H1 (cell line): ENCODE results near the gene CHAD. TPM values are rescaled to one million over a fixed set of nuclear protein-coding genes. Genes with fewer than 3 reads are reported as not detected.

Experiments
- CTCF ChIA-PET: fragments of 300-600 bp; sonication (Branson Sonifier 250); formaldehyde crosslinking; loops from one replicate; lab custom pipeline; 2021; ENCODE audit not compliant: partially characterized antibody; lab: Charles Lee
- POLR2A ChIA-PET: fragments of 300-600 bp; sonication (Branson Sonifier 250); formaldehyde crosslinking; loops from one replicate; lab custom pipeline; 2021; ENCODE audit warnings: inconsistent platforms; ENCODE audit not compliant: partially characterized antibody; lab: Charles Lee
- DNase-seq, 2 experiments: peaks; one replicate each; pipeline versions ENCODE4 v3.0.0 to v3.0.0-alpha.2; 2010 to 2022; ENCODE audit warnings: low spot score in 2 of 2, low read depth in 1 of 2, mixed read lengths in 1 of 2
- FAIRE-seq: peaks from 2 replicates; lab custom pipeline; 2011; peaks lifted over from hg19 to GRCh38; lab: Jason Lieb, UNC
- H2AFZ ChIP-seq: 2 replicates; pipeline ENCODE4 v1.8.1; 2012; ENCODE audit warnings: low read length, inconsistent platforms
- H2AK5ac ChIP-seq: 2 replicates; pipeline ENCODE4 v1.6.1; 2013; ENCODE audit warnings: low read depth, low read length
- H2BK120ac ChIP-seq: replicated peaks from 2 replicates; pipeline ENCODE3; 2013; ENCODE audit warnings: low read depth, low read length, inconsistent platforms
- H2BK12ac ChIP-seq: 2 replicates; pipeline ENCODE4 v1.6.1; 2013; ENCODE audit warnings: low read depth, low read length
- H2BK15ac ChIP-seq: 2 replicates; pipeline ENCODE4 v1.6.1; 2013; ENCODE audit warnings: low read length
- H2BK20ac ChIP-seq: 2 replicates; pipeline ENCODE4 v1.6.1; 2013; ENCODE audit warnings: low read length
- H2BK5ac ChIP-seq: 2 replicates; pipeline ENCODE4 v1.6.1; 2013; ENCODE audit warnings: low read depth, low read length
- H3K14ac ChIP-seq: 2 replicates; pipeline ENCODE4 v1.6.1; 2013; ENCODE audit warnings: inconsistent platforms; ENCODE audit not compliant: insufficient read length
- H3K18ac ChIP-seq: 2 replicates; pipeline ENCODE4 v1.6.1; 2013; ENCODE audit warnings: low read length; ENCODE audit errors: extremely low read depth
- H3K23ac ChIP-seq: 2 replicates; pipeline ENCODE4 v1.6.1; 2013; ENCODE audit warnings: inconsistent platforms; ENCODE audit not compliant: insufficient read length
- H3K23me2 ChIP-seq: 2 replicates; pipeline ENCODE4 v1.6.1; 2013; ENCODE audit warnings: low read depth, low read length
- H3K27ac ChIP-seq: 2 replicates; pipeline ENCODE4 v1.6.1; 2011; ENCODE audit warnings: low read depth, low read length, inconsistent platforms
- H3K27me3 ChIP-seq, 4 experiments: replicated peaks in 1 of 4; 1 replicate in 1 of 4; 2 replicates in 3 of 4; pipeline versions ENCODE4 v1.6.1 to v1.8.1; 2011 to 2013; ENCODE audit warnings: low read length in 3 of 4, mild to moderate bottlenecking in 3 of 4, inconsistent platforms in 2 of 4, mixed read lengths in 2 of 4, moderate library complexity in 1 of 4; ENCODE audit not compliant: control insufficient read depth in 3 of 4, insufficient read depth in 3 of 4; ENCODE audit errors: extremely low read depth in 1 of 4
- H3K36me3 ChIP-seq, 4 experiments: 2 replicates each; pipeline versions ENCODE4 v1.6.1 to v1.8.1; 2011 to 2013; ENCODE audit warnings: mild to moderate bottlenecking in 4 of 4, low read length in 3 of 4, moderate library complexity in 2 of 4, control low read depth in 1 of 4, inconsistent platforms in 1 of 4; ENCODE audit not compliant: insufficient read depth in 4 of 4, control insufficient read depth in 2 of 4
- H3K4ac ChIP-seq: replicated peaks from 2 replicates; pipeline ENCODE3; 2013; ENCODE audit warnings: low read length, low read depth, mixed read lengths, inconsistent platforms; ENCODE audit not compliant: insufficient read length
- H3K4me1 ChIP-seq, 4 experiments: replicated peaks in 1 of 4; 1 replicate in 1 of 4; 2 replicates in 3 of 4; pipeline versions ENCODE4 v1.6.1 to v1.8.1; 2011 to 2013; ENCODE audit warnings: low read length in 3 of 4, inconsistent platforms in 2 of 4, mixed read lengths in 1 of 4; ENCODE audit not compliant: insufficient read depth in 4 of 4, control insufficient read depth in 3 of 4
- H3K4me2 ChIP-seq, 2 experiments: 2 replicates each; pipeline versions ENCODE4 v1.6.1 to v1.8.1; 2011 to 2013; ENCODE audit warnings: low read depth in 2 of 2, low read length in 2 of 2, control low read depth in 1 of 2, inconsistent platforms in 1 of 2, mild to moderate bottlenecking in 1 of 2; ENCODE audit not compliant: insufficient read depth in 1 of 2
- H3K4me3 ChIP-seq, 4 experiments: fragments of 200-600, 300-600 bp in 1 of 4; sonication (generic), shearing (Covaris generic), sonication (Bioruptor Twin) in 1 of 4; 2 replicates each; pipeline versions ENCODE4 v1.5.1 to v1.8.1; 2011 to 2016; ENCODE audit warnings: low read length in 4 of 4, low read depth in 3 of 4, control low read depth in 2 of 4, inconsistent platforms in 2 of 4, mild to moderate bottlenecking in 2 of 4, mixed read lengths in 1 of 4, moderate library complexity in 1 of 4; ENCODE audit not compliant: insufficient read depth in 2 of 4; ENCODE audit errors: extremely low read depth in 1 of 4
- H3K56ac ChIP-seq: replicated peaks from 2 replicates; pipeline ENCODE3; 2013; ENCODE audit warnings: low read depth, mild to moderate bottlenecking, mixed read lengths, low read length, inconsistent platforms; ENCODE audit not compliant: insufficient read length
- H3K79me1 ChIP-seq: 2 replicates; pipeline ENCODE4 v1.6.1; 2013; ENCODE audit warnings: low read depth, low read length, control low read depth
- H3K79me2 ChIP-seq, 2 experiments: 2 replicates each; pipeline versions ENCODE4 v1.6.1 to v1.8.1; 2012 to 2013; ENCODE audit warnings: low read length in 2 of 2, mild to moderate bottlenecking in 2 of 2, inconsistent platforms in 1 of 2; ENCODE audit not compliant: insufficient read depth in 2 of 2, control insufficient read depth in 1 of 2
- H3K9ac ChIP-seq, 4 experiments: replicated peaks in 1 of 4; 1 replicate in 1 of 4; 2 replicates in 3 of 4; pipeline versions ENCODE4 v1.6.1 to v1.8.1; 2011 to 2013; ENCODE audit warnings: low read depth in 3 of 4, low read length in 3 of 4, control low read depth in 2 of 4, mild to moderate bottlenecking in 2 of 4, moderate library complexity in 2 of 4, inconsistent platforms in 1 of 4; ENCODE audit errors: extremely low read depth in 1 of 4
- H3K9me3 ChIP-seq, 2 experiments: 2 replicates each; pipeline versions ENCODE4 v1.6.1 to v1.8.1; 2012 to 2013; ENCODE audit warnings: mild to moderate bottlenecking in 2 of 2, moderate library complexity in 2 of 2, control low read depth in 1 of 2, inconsistent platforms in 1 of 2, low read depth in 1 of 2, low read length in 1 of 2, mixed read lengths in 1 of 2; ENCODE audit not compliant: insufficient read depth in 2 of 2
- H4K20me1 ChIP-seq, 2 experiments: replicated peaks in 1 of 2; 2 replicates each; pipeline versions ENCODE3 to v1.8.1; 2011 to 2013; ENCODE audit warnings: inconsistent platforms in 2 of 2, low read length in 2 of 2, mild to moderate bottlenecking in 1 of 2; ENCODE audit not compliant: insufficient read depth in 2 of 2, control insufficient read depth in 1 of 2
- H4K5ac ChIP-seq: 2 replicates; pipeline ENCODE4 v1.6.1; 2013; ENCODE audit warnings: low read length, low read depth, mixed read lengths, inconsistent platforms; ENCODE audit not compliant: insufficient read length
- H4K8ac ChIP-seq: 2 replicates; pipeline ENCODE4 v1.8.0; 2013; ENCODE audit warnings: mild to moderate bottlenecking, moderate library complexity, low read length, inconsistent platforms; ENCODE audit not compliant: insufficient read depth; ENCODE audit errors: extremely low read depth
- H4K91ac ChIP-seq: replicated peaks from 2 replicates; pipeline ENCODE3; 2013; ENCODE audit warnings: low read length, mixed read lengths, inconsistent platforms; ENCODE audit not compliant: insufficient read length
- ATF3 ChIP-seq: IDR thresholded peaks from 2 replicates; pipeline ENCODE4 v1.6.1; 2011; ENCODE audit warnings: low read depth, mild to moderate bottlenecking, low read length; ENCODE audit not compliant: insufficient read depth
- BCL11A ChIP-seq, 2 experiments: IDR thresholded peaks; one replicate each; pipeline ENCODE4 v1.6.1; 2011; ENCODE audit warnings: low read depth in 2 of 2, low read length in 2 of 2, mild to moderate bottlenecking in 2 of 2
- CEBPB ChIP-seq: IDR thresholded peaks from 2 replicates; pipeline ENCODE4 v1.6.1; 2012; ENCODE audit warnings: low read depth, low read length
- CHD2 ChIP-seq: IDR thresholded peaks from 2 replicates; pipeline ENCODE4 v1.6.1; 2012; ENCODE audit warnings: low read length, improper control_type of control experiment
- EGR1 ChIP-seq: IDR thresholded peaks from 2 replicates; pipeline ENCODE4 v1.6.1; 2011; ENCODE audit warnings: low read depth, low read length, borderline replicate concordance
- PHF8 ChIP-seq: fragments of 200-600 bp; sonication (generic); conservative IDR thresholded peaks from 2 replicates; pipeline ENCODE4 v1.7.1; 2012; ENCODE audit warnings: low read depth, mild to moderate bottlenecking, inconsistent platforms, low read length, moderate library complexity
- POLR2A ChIP-seq, 2 experiments: IDR thresholded peaks; 1 replicate in 1 of 2; 2 replicates in 1 of 2; pipeline ENCODE4 v1.6.1; 2011; ENCODE audit warnings: low read depth in 2 of 2, low read length in 2 of 2, mild to moderate bottlenecking in 2 of 2; ENCODE audit errors: control extremely low read depth in 1 of 2
- POLR2AphosphoS5 ChIP-seq: IDR thresholded peaks from 2 replicates; pipeline ENCODE4 v1.6.1; 2011; ENCODE audit warnings: low read depth, low read length
- RBBP5 ChIP-seq: IDR thresholded peaks from 2 replicates; pipeline ENCODE4 v1.7.1; 2012; ENCODE audit warnings: low read depth, mild to moderate bottlenecking, inconsistent platforms, low read length, moderate library complexity, borderline replicate concordance
- SIX5 ChIP-seq: IDR thresholded peaks from 2 replicates; pipeline ENCODE4 v1.6.1; 2011; ENCODE audit warnings: mild to moderate bottlenecking, low read depth, low read length
- SP2 ChIP-seq: IDR thresholded peaks from 2 replicates; pipeline ENCODE4 v1.6.1; 2012; ENCODE audit warnings: mild to moderate bottlenecking, low read length, inconsistent platforms
- SUZ12 ChIP-seq: fragments of 200-600 bp; sonication (generic); IDR thresholded peaks from 2 replicates; pipeline ENCODE4 v1.6.1; 2012; ENCODE audit warnings: mild to moderate bottlenecking, inconsistent platforms, low read length, moderate library complexity, mixed read lengths
- TBP ChIP-seq: IDR thresholded peaks from 2 replicates; pipeline ENCODE4 v1.6.1; 2011; ENCODE audit warnings: low read depth, low read length, improper control_type of control experiment
- WGBS, 2 experiments: shearing (Covaris generic) in 1 of 2; methylation state at CpG; one replicate each; pipeline versions ENCODE4 v1.1.6 to v1.1.7; 2013 to 2015; ENCODE audit warnings: low lambda C conversion rate in 2 of 2, mixed read lengths in 2 of 2, inconsistent platforms in 1 of 2, low coverage in 1 of 2, missing lambda C conversion rate in 1 of 2; ENCODE audit not compliant: insufficient replicate concordance in 2 of 2, insufficient coverage in 1 of 2, insufficient read length in 1 of 2; ENCODE audit errors: extremely low coverage in 1 of 2, missing lambda C conversion rate in 1 of 2; 5-methylcytosine and 5-hydroxymethylcytosine counted together
- polyA plus RNA-seq, 7 experiments: library from polyadenylated mRNA; depleted of rRNA in 3 of 7; stranded (reverse) in 5 of 7; unstranded in 2 of 7; fragments of >200 nt in 5 of 7; fragments of 200-250 nt in 2 of 7; gene quantifications; 1 replicate in 5 of 7; 2 replicates in 1 of 7; 4 replicates in 1 of 7; pipeline versions ENCODE4 v1.2.1 to v1.2.3, GENCODE V29; 2011 to 2013; ENCODE audit warnings: missing spikeins in 2 of 7, mixed read lengths in 2 of 7
- total RNA-seq: library from RNA; stranded (reverse); fragmentation: NEBNext Ultra II Directional; extraction: Animal tissue kit (Norgen Biotek cat#: 25700); gene quantifications from 2 replicates; pipeline ENCODE4 v1.2.1, GENCODE V29; 2021

The CHAD gene
- total and polyA plus RNA-seq, 2 of the 8 experiments (the other 6 are each of a cell fraction or from before 2014, with no cell fraction given): 0.03 TPM; not detected in 1

DNA sequence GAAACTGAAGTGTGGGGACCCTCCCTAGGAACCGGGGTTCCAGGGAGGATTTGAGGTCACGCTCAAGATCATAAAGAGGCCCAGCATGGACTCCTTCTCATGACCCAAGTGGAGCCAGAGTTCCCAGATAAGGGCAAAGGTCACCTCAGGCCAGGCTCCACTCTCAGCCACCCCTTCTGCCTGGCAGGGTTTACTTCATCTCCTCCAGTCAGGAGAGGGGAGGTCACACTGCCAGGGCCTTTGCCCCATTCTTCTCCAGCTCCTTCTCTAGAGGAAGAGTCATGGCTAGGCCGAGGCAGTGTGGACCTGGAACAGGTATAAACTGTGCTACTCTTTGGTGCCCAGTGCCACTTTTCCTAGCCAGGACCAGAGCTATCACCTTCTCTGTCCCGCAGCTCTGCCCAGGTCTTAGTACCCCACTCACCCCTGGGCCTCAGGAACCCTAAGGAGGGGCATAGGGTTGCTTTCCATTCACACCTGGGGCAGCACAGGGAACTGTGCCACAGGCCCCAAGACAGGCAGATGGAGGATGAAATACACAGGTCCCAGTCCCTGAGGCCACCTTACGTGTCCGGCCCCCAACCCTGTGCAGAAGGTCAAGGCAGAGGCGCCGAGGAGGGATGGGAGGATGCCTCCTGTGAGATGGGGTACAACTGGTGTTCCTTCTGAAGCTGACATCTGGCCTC lies 43.5 kb downstream of the CHAD start:
- Histone ChIP-seq H3K27ac (no peak overlapping the region), H2BK15ac (peak overlapping the region; percentile 88), H3K36me3 (no peaks in the 10 kb centered on the region), H3K18ac (peak overlapping the region; percentile 87), H4K5ac (no peak overlapping the region), H4K91ac (peak overlapping the region; percentile 14), H3K79me1 (no peaks in the 10 kb centered on the region), H3K56ac (no peak overlapping the region), H3K4me3 (peak overlapping the region; percentile 30 to 78 (median 57)), H3K14ac (no peak overlapping the region), H3K23ac (no peak overlapping the region), H4K8ac (peak overlapping the region; percentile 75), H3K9me3 (no peaks in the 10 kb centered on the region), H3K4me1 (peaks cover 6 to 13% (median 10%) of the 10 kb centered on the region in 4 experiments), H3K23me2 (peaks cover 11% of the 10 kb centered on the region; the same call in 1 of the 2 replicates), H3K4ac (no peak overlapping the region), H2BK5ac (peak overlapping the region; percentile 66; the same call in 1 of the 2 replicates), H2AFZ (peak overlapping the region; percentile 48; the same call in 1 of the 2 replicates), H2AK5ac (peak overlapping the region; percentile 56; the same call in 1 of the 2 replicates), H4K20me1 (no peaks in the 10 kb centered on the region), H3K4me2 (peak overlapping the region; percentile 76 to 83), H3K27me3 (peaks cover 0 to 2% (median 0%) of the 10 kb centered on the region in 4 experiments; a peak in 3 of 7 replicates), H3K9ac (no peak overlapping the region; a peak in 1 of 7 replicates), H3K79me2 (no peaks in the 10 kb centered on the region), H2BK12ac (peak overlapping the region; percentile 81), H2BK20ac (no peak overlapping the region), H2BK120ac (no peak overlapping the region)
- FAIRE-seq: no peak
- 89% methylated on average over 8 of the region's 8 CpGs; no CpG with 5 or more reads in 1 of the 2 experiments for WGBS, 2 experiments
- DNase-seq: no peak
- ChIA-PET POLR2A (interaction anchor here (1.2 to 2.2 kb wide), 4 partner anchors 10 to 50 kb away, joined by 3 to 12 read pairs (median 6); partner anchors contain the start of gene LRRC59), CTCF (interaction anchor here (0.6 to 8.3 kb wide), 5 partner anchors 11 to 76 kb away, joined by 3 to 87 read pairs (median 4); partner anchors contain the start of gene LRRC59)
- TF ChIP-seq PHF8: no peak
- TF ChIP-seq EGR1: no peak
- TF ChIP-seq TBP: no peak
- no peak for TF ChIP-seq RBBP5
- TF ChIP-seq SP2: no peak
- no peak for TF ChIP-seq CHD2
- no peak for TF ChIP-seq ATF3
- no peak for TF ChIP-seq POLR2AphosphoS5
- no peak for TF ChIP-seq BCL11A (IDR thresholded peaks at IDR 0.05; ENCODE audit: low read depth in 2 of 2, low read length in 2 of 2)
- TF ChIP-seq CEBPB: no peak
- no peak for TF ChIP-seq SIX5
- no peak for TF ChIP-seq POLR2A (IDR thresholded peaks at IDR 0.05; ENCODE audit: control extremely low read depth in 1 of 2, low read depth in 2 of 2, low read length in 2 of 2)
- TF ChIP-seq SUZ12: no peak
